ENCODE data around the gene RGS1. TPM values are rescaled to one million over a fixed set of nuclear protein-coding genes. Genes with fewer than 3 reads are reported as not detected.

RGS1 gene
- total and polyA plus RNA-seq, 11 donors: 0.28 to 20.4 (median 1.1) TPM; not detected in 1

DNA sequence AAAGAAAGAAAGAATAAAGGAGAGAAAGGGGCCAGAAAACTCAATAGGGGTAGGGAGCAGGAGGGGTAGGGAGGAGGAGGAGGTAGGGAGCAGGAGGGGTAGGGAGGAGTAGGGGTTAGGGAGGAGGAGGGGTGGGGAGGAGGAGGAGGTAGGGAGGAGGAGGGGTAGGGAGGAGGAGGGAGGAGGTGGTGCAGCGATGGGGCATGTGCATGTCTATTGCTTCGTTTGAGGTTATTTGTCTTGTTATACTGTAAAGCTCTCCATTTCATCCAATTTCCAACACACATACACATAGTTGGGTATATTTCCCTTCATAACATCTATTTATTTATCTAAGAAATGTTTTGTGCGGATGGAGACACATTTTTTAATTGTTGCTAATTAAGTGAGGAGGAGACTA, 19.7 kb downstream of the RGS1 start:
- H3K36me3 ChIP-seq: no peaks in the 10 kb centered on the region
- no peak for DNase-seq
- no peak for TF ChIP-seq POLR2A (IDR thresholded peaks at IDR 0.05)
- TF ChIP-seq, protein P1, sequence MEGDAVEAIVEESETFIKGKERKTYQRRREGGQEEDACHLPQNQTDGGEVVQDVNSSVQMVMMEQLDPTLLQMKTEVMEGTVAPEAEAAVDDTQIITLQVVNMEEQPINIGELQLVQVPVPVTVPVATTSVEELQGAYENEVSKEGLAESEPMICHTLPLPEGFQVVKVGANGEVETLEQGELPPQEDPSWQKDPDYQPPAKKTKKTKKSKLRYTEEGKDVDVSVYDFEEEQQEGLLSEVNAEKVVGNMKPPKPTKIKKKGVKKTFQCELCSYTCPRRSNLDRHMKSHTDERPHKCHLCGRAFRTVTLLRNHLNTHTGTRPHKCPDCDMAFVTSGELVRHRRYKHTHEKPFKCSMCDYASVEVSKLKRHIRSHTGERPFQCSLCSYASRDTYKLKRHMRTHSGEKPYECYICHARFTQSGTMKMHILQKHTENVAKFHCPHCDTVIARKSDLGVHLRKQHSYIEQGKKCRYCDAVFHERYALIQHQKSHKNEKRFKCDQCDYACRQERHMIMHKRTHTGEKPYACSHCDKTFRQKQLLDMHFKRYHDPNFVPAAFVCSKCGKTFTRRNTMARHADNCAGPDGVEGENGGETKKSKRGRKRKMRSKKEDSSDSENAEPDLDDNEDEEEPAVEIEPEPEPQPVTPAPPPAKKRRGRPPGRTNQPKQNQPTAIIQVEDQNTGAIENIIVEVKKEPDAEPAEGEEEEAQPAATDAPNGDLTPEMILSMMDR (IDR thresholded peaks at IDR 0.05): no peak
- ATAC-seq: no peak
- no peaks in the 10 kb centered on the region for H3K27me3 ChIP-seq
- intact Hi-C loops (cut with DNase I): no loop called here
- no peak overlapping the region for H3K27ac ChIP-seq
- 76 to 82% (median 81%) methylated on average over 3 of the region's 3 CpGs for WGBS, 4 donors
- no peak overlapping the region for H3K4me3 ChIP-seq
- H3K9me3 ChIP-seq: no peaks in the 10 kb centered on the region
- H3K4me1 ChIP-seq: no peaks in the 10 kb centered on the region

GRCh38 chr1:192598589-192598988, 23.0 kb downstream of the RGS1 start:
- Histone ChIP-seq H3K4me3 (no peak overlapping the region), H3K36me3 (no peaks in the 10 kb centered on the region), H3K27me3 (no peaks in the 10 kb centered on the region), H3K27ac (no peak overlapping the region), H3K9me3 (no peaks in the 10 kb centered on the region), H3K4me1 (peaks cover 0 to 8% (median 0%) of the 10 kb centered on the region in 12 donors)
- no peak for DNase-seq
- TF ChIP-seq POLR2A (IDR thresholded peaks at IDR 0.05): no peak
- TF ChIP-seq, protein P1 (IDR thresholded peaks at IDR 0.05): no peak
- WGBS, 4 donors: 84 to 95% (median 90%) methylated on average over 3 of the region's 3 CpGs
- ATAC-seq: no peak
- intact Hi-C loops (cut with DNase I): no loop called here

DNA sequence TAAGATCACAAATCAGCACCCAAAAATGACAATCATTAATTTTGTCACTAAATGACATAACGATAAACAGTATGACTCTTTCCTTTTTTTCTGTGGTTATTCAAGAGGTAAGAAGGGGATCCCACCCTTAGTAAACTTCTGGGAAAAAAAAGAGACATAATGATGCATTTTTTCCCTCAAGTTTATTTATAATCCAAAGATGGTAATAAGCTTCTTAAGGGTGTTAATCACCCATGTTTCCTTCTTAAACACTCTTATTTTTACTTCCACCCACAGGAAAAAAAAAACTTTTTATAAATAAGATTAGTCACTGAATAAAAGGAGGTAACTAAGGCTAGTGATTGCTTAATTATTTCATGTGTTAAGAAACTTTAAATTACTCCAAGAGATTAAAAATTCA, 24.7 kb downstream of the RGS1 start:
- no peaks in the 10 kb centered on the region for H3K36me3 ChIP-seq
- no peaks in the 10 kb centered on the region for H3K27me3 ChIP-seq
- H3K4me1 ChIP-seq: peaks cover 0 to 8% (median 1%) of the 10 kb centered on the region in 12 donors
- DNase-seq (no peak), ATAC-seq (no peak)
- H3K9me3 ChIP-seq: no peaks in the 10 kb centered on the region
- no peak overlapping the region for H3K4me3 ChIP-seq
- TF ChIP-seq, protein P1 (IDR thresholded peaks at IDR 0.05): no peak
- intact Hi-C loops (cut with DNase I): loop anchor here in 4 of 10 donors (10.0 kb wide), 2 partner anchors 205 to 415 kb away; partner anchors contain the start of gene RGS2 (in 2 of the 4)
- H3K27ac ChIP-seq: no peak overlapping the region
- WGBS, 4 donors: 86 to 96% (median 87%) methylated on average over 1 of the region's 1 CpG

DNA sequence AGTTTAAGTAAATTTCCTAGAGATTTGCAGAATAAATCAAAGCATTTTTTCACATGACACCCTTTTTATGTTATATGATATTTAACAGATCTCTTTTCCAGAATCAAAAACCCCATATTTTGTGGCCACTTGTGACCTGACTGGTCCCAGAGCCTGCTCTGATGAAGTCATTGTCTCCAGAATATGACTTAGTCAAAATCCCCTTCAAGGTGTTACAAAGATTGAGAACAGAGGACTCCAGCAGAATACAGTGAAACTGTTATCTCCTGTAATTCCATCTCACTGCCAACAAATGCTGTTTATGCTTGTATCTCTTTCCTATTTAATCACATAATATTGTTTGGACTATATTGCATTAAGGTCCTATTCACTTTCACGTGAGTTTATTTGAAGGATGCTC, 25.6 kb downstream of the RGS1 start:
- Histone ChIP-seq H3K36me3 (no peaks in the 10 kb centered on the region), H3K27ac (no peak overlapping the region), H3K9me3 (no peaks in the 10 kb centered on the region), H3K4me1 (peaks cover 0 to 8% (median 1%) of the 10 kb centered on the region in 12 donors), H3K4me3 (no peak overlapping the region), H3K27me3 (no peaks in the 10 kb centered on the region)
- TF ChIP-seq, protein P1 (IDR thresholded peaks at IDR 0.05): no peak
- intact Hi-C loops (cut with DNase I): loop anchor here in 4 of 10 donors (10.0 kb wide), 2 partner anchors 204 to 414 kb away; partner anchors contain the start of gene RGS2 (in 2 of the 4)
- 48 to 73% (median 59%) methylated on average over 1 of the region's 1 CpG for WGBS, 4 donors
- ATAC-seq: no peak
- no peak for DNase-seq
